Natural killer cell (primary cell): ENCODE results near the gene SOCS2. TPM values are rescaled to one million over a fixed set of nuclear protein-coding genes. Genes with fewer than 3 reads are reported as not detected.
A peak's percentile ranks its signal among the peaks of the same experiment; 100 is the strongest.

Experiments
- ATAC-seq, 3 donors: fragments of 150-1000 bp in 2 of 3; fragments of 200-7000 bp in 1 of 3; cut with Tn5 transposase; 1 replicate in 1 of 3; 2 replicates in 2 of 3; pipeline ENCODE4 v1.10.0; 2021; ENCODE audit warnings: mild to moderate bottlenecking in 2 of 3, moderate library complexity in 2 of 3
- DNase-seq, 2 donors: peaks; one replicate each; pipeline versions ENCODE4 v3.0.0 to v3.0.0-alpha.2; 2013 to 2021; ENCODE audit warnings: mixed read lengths in 1 of 2
- H3K27ac ChIP-seq: one replicate; pipeline ENCODE4 v1.5.1; 2013; ENCODE audit warnings: mild to moderate bottlenecking, low read length
- H3K27me3 ChIP-seq: one replicate; pipeline ENCODE4 v1.6.1; 2013; ENCODE audit warnings: low read length; ENCODE audit not compliant: control insufficient read depth, insufficient read depth
- H3K36me3 ChIP-seq: one replicate; pipeline ENCODE4 v1.6.1; 2013; ENCODE audit warnings: low read length; ENCODE audit not compliant: control insufficient read depth, insufficient read depth
- H3K4me1 ChIP-seq: one replicate; pipeline ENCODE4 v1.6.1; 2013; ENCODE audit warnings: low read length; ENCODE audit not compliant: control insufficient read depth, insufficient read depth
- H3K4me3 ChIP-seq: one replicate; pipeline ENCODE4 v1.5.1; 2013; ENCODE audit warnings: low read length
- H3K9me3 ChIP-seq: one replicate; pipeline ENCODE4 v1.6.1; 2013; ENCODE audit warnings: low read length; ENCODE audit not compliant: control insufficient read depth, insufficient read depth
- H3K27ac Mint-ChIP-seq, 2 donors: one replicate each; pipeline ENCODE4 v1.8.0; 2022; ENCODE audit warnings: mild to moderate bottlenecking in 2 of 2, mixed read lengths in 2 of 2, moderate library complexity in 1 of 2
- H3K27me3 Mint-ChIP-seq, 2 donors: one replicate each; pipeline ENCODE4 v1.8.0; 2022; ENCODE audit warnings: low read depth in 2 of 2, mixed read lengths in 2 of 2
- H3K36me3 Mint-ChIP-seq: one replicate; pipeline ENCODE4 v1.8.0; 2022; ENCODE audit warnings: mixed read lengths
- H3K4me1 Mint-ChIP-seq, 2 donors: one replicate each; pipeline ENCODE4 v1.8.0; 2022; ENCODE audit warnings: mixed read lengths in 2 of 2
- H3K4me3 Mint-ChIP-seq: one replicate; pipeline ENCODE4 v1.8.0; 2022; ENCODE audit warnings: mild to moderate bottlenecking, moderate library complexity, mixed read lengths
- H3K9me3 Mint-ChIP-seq, 2 donors: one replicate each; pipeline ENCODE4 v1.8.0; 2022; ENCODE audit warnings: mixed read lengths in 2 of 2
- CTCF ChIP-seq: fragments of 200-600 bp; IDR thresholded peaks from one replicate; pipeline ENCODE4 v1.8.0; 2022; ENCODE audit warnings: antibody characterized with exemption
- WGBS: methylation state at CpG from one replicate; pipeline ENCODE4 v1.1.7; 2013; ENCODE audit warnings: missing lambda C conversion rate; ENCODE audit not compliant: insufficient coverage; 5-methylcytosine and 5-hydroxymethylcytosine counted together
- intact Hi-C: fragments of 100-400 bp; cut with micrococcal nuclease; formaldehyde crosslinking; loops from one replicate; pipeline ENCODE4 v1.14.2; 2022
- total RNA-seq, 4 donors: library from RNA; stranded (reverse); fragments of 120-200 nt in 1 of 4; gene quantifications; one replicate each; pipeline versions ENCODE4 v1.2.3 to v1.2.4, GENCODE V29; 2013 to 2022

The SOCS2 gene
- total RNA-seq, 3 donors from 2014 or later (not counting 1 experiment from before 2014, with no cell fraction given): 13.9 to 110 (median 26.7) TPM

GRCh38 chr12:93530358-93530757, 42.1 kb upstream of the SOCS2 start:
- no peak for TF ChIP-seq CTCF
- Mint-ChIP-seq H3K4me3 (peak overlapping the region; percentile 37), H3K27ac (peak overlapping the region in 1 of 2 donors; percentile 67), H3K9me3 (no peaks in the 10 kb centered on the region), H3K36me3 (no peaks in the 10 kb centered on the region), H3K27me3 (peaks cover 0 to 3% of the 10 kb centered on the region in 2 donors), H3K4me1 (peaks cover 9 to 12% of the 10 kb centered on the region in 2 donors)
- intact Hi-C loops: no loop called here
- WGBS: 8% methylated on average over 4 of the region's 5 CpGs
- ATAC-seq: peak in 1 of 3 donors; percentile 40
- Histone ChIP-seq H3K9me3 (no peaks in the 10 kb centered on the region), H3K27ac (no peak overlapping the region), H3K27me3 (no peaks in the 10 kb centered on the region), H3K4me1 (no peaks in the 10 kb centered on the region), H3K36me3 (no peaks in the 10 kb centered on the region), H3K4me3 (no peak overlapping the region)
- DNase-seq: no peak

DNA sequence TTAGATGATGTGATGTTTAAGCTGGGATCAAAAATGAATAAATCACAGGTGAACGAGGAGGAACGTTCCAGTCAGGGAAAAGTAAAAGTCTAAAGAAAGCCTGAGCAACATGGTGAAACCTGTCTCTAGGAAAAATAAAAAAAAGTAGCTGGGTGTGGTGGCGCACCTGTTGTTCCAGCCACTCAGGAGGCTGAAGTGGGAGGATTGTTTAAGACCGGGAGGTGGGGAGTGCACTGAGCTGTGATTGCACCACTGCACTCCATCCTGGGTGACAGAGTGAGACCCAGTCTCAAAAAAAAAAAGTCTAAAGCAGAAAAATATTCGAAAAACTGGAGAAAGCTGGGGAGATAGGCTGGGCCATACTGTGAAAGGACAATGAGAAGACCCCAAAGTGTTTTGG, 39.2 kb upstream of the SOCS2 start:
- 97% methylated on average over 5 of the region's 5 CpGs for WGBS
- Mint-ChIP-seq H3K27ac (no peak overlapping the region), H3K4me3 (no peak overlapping the region), H3K9me3 (no peaks in the 10 kb centered on the region), H3K27me3 (peaks cover 0 to 3% of the 10 kb centered on the region in 2 donors), H3K4me1 (peaks cover 24 to 28% of the 10 kb centered on the region in 2 donors), H3K36me3 (no peaks in the 10 kb centered on the region)
- ATAC-seq: no peak
- no peak overlapping the region for H3K27ac ChIP-seq
- H3K4me3 ChIP-seq: no peak overlapping the region
- H3K27me3 ChIP-seq: no peaks in the 10 kb centered on the region
- DNase-seq: no peak
- no peak for TF ChIP-seq CTCF
- intact Hi-C loops: no loop called here
- H3K4me1 ChIP-seq: peaks cover 9% of the 10 kb centered on the region
- H3K9me3 ChIP-seq: no peaks in the 10 kb centered on the region
- no peaks in the 10 kb centered on the region for H3K36me3 ChIP-seq

GRCh38 chr12:93536111-93536765, 36.2 kb upstream of the SOCS2 start:
- H3K4me3 Mint-ChIP-seq: no peak overlapping the region
- Histone ChIP-seq H3K36me3 (no peaks in the 10 kb centered on the region), H3K4me1 (peaks cover 15% of the 10 kb centered on the region), H3K9me3 (no peaks in the 10 kb centered on the region), H3K27ac (no peak overlapping the region), H3K27me3 (no peaks in the 10 kb centered on the region), H3K4me3 (no peak overlapping the region)
- DNase-seq (no peak), ATAC-seq (peak in 1 of 3 donors; percentile 26)
- H3K27me3 Mint-ChIP-seq: no peaks in the 10 kb centered on the region
- no peak for TF ChIP-seq CTCF
- H3K4me1 Mint-ChIP-seq: peaks cover 29 to 38% of the 10 kb centered on the region in 2 donors
- H3K36me3 Mint-ChIP-seq: no peaks in the 10 kb centered on the region
- intact Hi-C loops: no loop called here
- H3K9me3 Mint-ChIP-seq: no peaks in the 10 kb centered on the region
- H3K27ac Mint-ChIP-seq: peak overlapping the region in 1 of 2 donors; percentile 35
- 50% methylated on average over 2 of the region's 2 CpGs for WGBS
